Measurements from ENCODE around the gene CFI.

GRCh38 chr4:109729718-109730618 is 71.8 kb downstream of the CFI start, which contains the start of gene PLA2G12A:
- no peak for TF ChIP-seq CTCF (IDR thresholded peaks at IDR 0.05)
- peak; percentile 40 to 74 for TF ChIP-seq POLR2A (IDR thresholded peaks at IDR 0.05)
